Fibroblast of lung (primary cell): Measurements from ENCODE around the gene FOXF2.

Source experiments
- EZH2 ChIP-seq: IDR thresholded peaks from 2 replicates; pipeline ENCODE4 v1.5.1; 2012; ENCODE audit warnings: low read length, control low read depth, mild to moderate bottlenecking; ENCODE audit errors: missing control alignments
- TF ChIP-seq, protein P1 (sequence below), 2 donors: IDR thresholded peaks in 1 of 2; conservative IDR thresholded peaks in 1 of 2; 1 replicate in 1 of 2; 2 replicates in 1 of 2; pipeline ENCODE4 v1.5.1; 2011 to 2012; ENCODE audit warnings: low read length in 2 of 2, control low read depth in 1 of 2, inconsistent platforms in 1 of 2, low read depth in 1 of 2, mild to moderate bottlenecking in 1 of 2

- TF ChIP-seq, protein P1, sequence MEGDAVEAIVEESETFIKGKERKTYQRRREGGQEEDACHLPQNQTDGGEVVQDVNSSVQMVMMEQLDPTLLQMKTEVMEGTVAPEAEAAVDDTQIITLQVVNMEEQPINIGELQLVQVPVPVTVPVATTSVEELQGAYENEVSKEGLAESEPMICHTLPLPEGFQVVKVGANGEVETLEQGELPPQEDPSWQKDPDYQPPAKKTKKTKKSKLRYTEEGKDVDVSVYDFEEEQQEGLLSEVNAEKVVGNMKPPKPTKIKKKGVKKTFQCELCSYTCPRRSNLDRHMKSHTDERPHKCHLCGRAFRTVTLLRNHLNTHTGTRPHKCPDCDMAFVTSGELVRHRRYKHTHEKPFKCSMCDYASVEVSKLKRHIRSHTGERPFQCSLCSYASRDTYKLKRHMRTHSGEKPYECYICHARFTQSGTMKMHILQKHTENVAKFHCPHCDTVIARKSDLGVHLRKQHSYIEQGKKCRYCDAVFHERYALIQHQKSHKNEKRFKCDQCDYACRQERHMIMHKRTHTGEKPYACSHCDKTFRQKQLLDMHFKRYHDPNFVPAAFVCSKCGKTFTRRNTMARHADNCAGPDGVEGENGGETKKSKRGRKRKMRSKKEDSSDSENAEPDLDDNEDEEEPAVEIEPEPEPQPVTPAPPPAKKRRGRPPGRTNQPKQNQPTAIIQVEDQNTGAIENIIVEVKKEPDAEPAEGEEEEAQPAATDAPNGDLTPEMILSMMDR (conservative IDR thresholded peaks at IDR 0.05 in 1 of 2, IDR thresholded peaks at IDR 0.05 in 1 of 2; ENCODE audit: low read depth in 1 of 2, low read length in 2 of 2) = no peak
- TF ChIP-seq EZH2 = no peak
Measured at GRCh38 chr6:1349655-1350054, 39.7 kb upstream of the FOXF2 start.
